Natural killer cell (primary cell): ENCODE results near the gene CDK14. TPM values are rescaled to one million over a fixed set of nuclear protein-coding genes. Genes with fewer than 3 reads are reported as not detected.

ENCODE experiments used
- ATAC-seq, 3 donors: fragments of 150-1000 bp in 2 of 3; fragments of 200-7000 bp in 1 of 3; cut with Tn5 transposase; 1 replicate in 1 of 3; 2 replicates in 2 of 3; pipeline ENCODE4 v1.10.0; 2021; ENCODE audit warnings: mild to moderate bottlenecking in 2 of 3, moderate library complexity in 2 of 3
- DNase-seq, 2 donors: peaks; one replicate each; pipeline versions ENCODE4 v3.0.0 to v3.0.0-alpha.2; 2013 to 2021; ENCODE audit warnings: mixed read lengths in 1 of 2
- H3K27ac ChIP-seq: one replicate; pipeline ENCODE4 v1.5.1; 2013; ENCODE audit warnings: mild to moderate bottlenecking, low read length
- H3K27me3 ChIP-seq: one replicate; pipeline ENCODE4 v1.6.1; 2013; ENCODE audit warnings: low read length; ENCODE audit not compliant: control insufficient read depth, insufficient read depth
- H3K36me3 ChIP-seq: one replicate; pipeline ENCODE4 v1.6.1; 2013; ENCODE audit warnings: low read length; ENCODE audit not compliant: control insufficient read depth, insufficient read depth
- H3K4me1 ChIP-seq: one replicate; pipeline ENCODE4 v1.6.1; 2013; ENCODE audit warnings: low read length; ENCODE audit not compliant: control insufficient read depth, insufficient read depth
- H3K4me3 ChIP-seq: one replicate; pipeline ENCODE4 v1.5.1; 2013; ENCODE audit warnings: low read length
- H3K9me3 ChIP-seq: one replicate; pipeline ENCODE4 v1.6.1; 2013; ENCODE audit warnings: low read length; ENCODE audit not compliant: control insufficient read depth, insufficient read depth
- H3K27ac Mint-ChIP-seq, 2 donors: one replicate each; pipeline ENCODE4 v1.8.0; 2022; ENCODE audit warnings: mild to moderate bottlenecking in 2 of 2, mixed read lengths in 2 of 2, moderate library complexity in 1 of 2
- H3K27me3 Mint-ChIP-seq, 2 donors: one replicate each; pipeline ENCODE4 v1.8.0; 2022; ENCODE audit warnings: low read depth in 2 of 2, mixed read lengths in 2 of 2
- H3K36me3 Mint-ChIP-seq: one replicate; pipeline ENCODE4 v1.8.0; 2022; ENCODE audit warnings: mixed read lengths
- H3K4me1 Mint-ChIP-seq, 2 donors: one replicate each; pipeline ENCODE4 v1.8.0; 2022; ENCODE audit warnings: mixed read lengths in 2 of 2
- H3K4me3 Mint-ChIP-seq: one replicate; pipeline ENCODE4 v1.8.0; 2022; ENCODE audit warnings: mild to moderate bottlenecking, moderate library complexity, mixed read lengths
- H3K9me3 Mint-ChIP-seq, 2 donors: one replicate each; pipeline ENCODE4 v1.8.0; 2022; ENCODE audit warnings: mixed read lengths in 2 of 2
- CTCF ChIP-seq: fragments of 200-600 bp; IDR thresholded peaks from one replicate; pipeline ENCODE4 v1.8.0; 2022; ENCODE audit warnings: antibody characterized with exemption
- WGBS: methylation state at CpG from one replicate; pipeline ENCODE4 v1.1.7; 2013; ENCODE audit warnings: missing lambda C conversion rate; ENCODE audit not compliant: insufficient coverage; 5-methylcytosine and 5-hydroxymethylcytosine counted together
- intact Hi-C: fragments of 100-400 bp; cut with micrococcal nuclease; formaldehyde crosslinking; loops from one replicate; pipeline ENCODE4 v1.14.2; 2022
- total RNA-seq, 4 donors: library from RNA; stranded (reverse); fragments of 120-200 nt in 1 of 4; gene quantifications; one replicate each; pipeline versions ENCODE4 v1.2.3 to v1.2.4, GENCODE V29; 2013 to 2022

The CDK14 gene
- total RNA-seq, 3 donors from 2014 or later (not counting 1 experiment from before 2014, with no cell fraction given): 1.2 to 12.5 (median 1.9) TPM

- Mint-ChIP-seq H3K4me1 (no peaks in the 10 kb centered on the region), H3K27ac (no peak overlapping the region)
- intact Hi-C loops: no loop called here
Observed at GRCh38 chr7:90982228-90982627, 386.1 kb downstream of the CDK14 start.

DNA sequence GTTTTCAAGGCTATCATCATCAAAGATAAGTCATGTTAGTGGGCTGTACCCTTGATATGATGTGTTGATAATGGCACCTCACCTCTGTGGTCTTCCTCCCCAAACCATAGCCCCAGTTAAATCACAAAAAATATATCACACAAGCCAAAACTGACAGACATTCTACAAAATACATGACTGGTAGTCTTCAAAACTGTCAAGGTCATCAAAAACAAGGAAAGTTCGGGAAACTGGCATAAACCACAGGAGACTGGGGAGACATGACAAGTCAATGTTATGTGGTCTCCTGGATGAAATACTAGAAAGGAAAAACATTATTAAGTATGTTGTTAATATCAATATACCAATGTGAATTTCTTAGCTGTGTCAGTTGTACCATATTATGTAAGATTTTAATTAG is 388.6 kb downstream of the CDK14 start:
- ATAC-seq: no peak
- no peak overlapping the region for H3K4me3 Mint-ChIP-seq
- no peak overlapping the region for H3K27ac Mint-ChIP-seq
- no peaks in the 10 kb centered on the region for H3K4me1 Mint-ChIP-seq
- no peak overlapping the region for H3K4me3 ChIP-seq
- no peaks in the 10 kb centered on the region for H3K4me1 ChIP-seq
- no peaks in the 10 kb centered on the region for H3K27me3 ChIP-seq
- TF ChIP-seq CTCF: no peak
- H3K36me3 Mint-ChIP-seq: no peaks in the 10 kb centered on the region
- H3K27ac ChIP-seq: no peak overlapping the region
- intact Hi-C loops: no loop called here
- H3K36me3 ChIP-seq: no peaks in the 10 kb centered on the region
- H3K27me3 Mint-ChIP-seq: no peaks in the 10 kb centered on the region
- peaks cover 7% of the 10 kb centered on the region for H3K9me3 ChIP-seq
- WGBS: 60% methylated on average over 1 of the region's 1 CpG
- no peak for DNase-seq
- H3K9me3 Mint-ChIP-seq: peaks cover 4 to 7% of the 10 kb centered on the region in 2 donors

More at GRCh38 chr7:90982228-90982627, 386.1 kb downstream of the CDK14 start:
- Histone ChIP-seq H3K36me3 (no peaks in the 10 kb centered on the region), H3K27me3 (no peaks in the 10 kb centered on the region), H3K27ac (no peak overlapping the region), H3K9me3 (peaks cover 7% of the 10 kb centered on the region), H3K4me3 (no peak overlapping the region), H3K4me1 (no peaks in the 10 kb centered on the region)
- H3K36me3 Mint-ChIP-seq: no peaks in the 10 kb centered on the region
- ATAC-seq (no peak), DNase-seq (no peak)
- TF ChIP-seq CTCF: no peak
- peaks cover 10 to 13% of the 10 kb centered on the region in 2 donors for H3K9me3 Mint-ChIP-seq
- H3K4me3 Mint-ChIP-seq: no peak overlapping the region
- H3K27me3 Mint-ChIP-seq: no peaks in the 10 kb centered on the region
- WGBS: 93% methylated on average over 2 of the region's 2 CpGs

DNA sequence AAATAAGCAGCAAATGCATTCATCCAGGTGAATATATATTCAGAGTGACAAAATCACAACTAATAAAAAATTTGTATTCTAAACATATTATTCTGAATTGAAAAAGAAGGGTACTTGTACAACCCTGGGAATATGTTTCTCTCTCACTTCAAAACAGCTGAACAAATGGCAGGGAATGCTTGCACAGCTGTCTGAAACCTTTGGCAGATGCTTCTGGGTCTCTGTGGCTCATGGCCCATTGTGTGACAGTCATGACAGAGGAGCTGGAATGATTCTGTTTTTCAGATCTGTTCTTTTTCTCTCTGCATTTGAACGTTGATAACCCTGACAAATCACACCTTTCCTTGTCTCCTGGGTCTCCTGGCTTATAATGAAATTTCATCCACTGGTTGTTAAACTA is 392.4 kb downstream of the CDK14 start:
- Histone ChIP-seq H3K9me3 (no peaks in the 10 kb centered on the region), H3K27ac (no peak overlapping the region), H3K4me3 (no peak overlapping the region), H3K4me1 (no peaks in the 10 kb centered on the region), H3K27me3 (no peaks in the 10 kb centered on the region), H3K36me3 (no peaks in the 10 kb centered on the region)
- H3K27ac Mint-ChIP-seq: no peak overlapping the region
- no peaks in the 10 kb centered on the region for H3K4me1 Mint-ChIP-seq
- intact Hi-C loops: no loop called here
- peaks cover 11 to 13% of the 10 kb centered on the region in 2 donors for H3K9me3 Mint-ChIP-seq
- no peaks in the 10 kb centered on the region for H3K36me3 Mint-ChIP-seq
- no peak for TF ChIP-seq CTCF
- ATAC-seq (no peak), DNase-seq (no peak)
- WGBS: 86% methylated on average over 1 of the region's 1 CpG
- H3K27me3 Mint-ChIP-seq: no peaks in the 10 kb centered on the region
- H3K4me3 Mint-ChIP-seq: no peak overlapping the region

DNA sequence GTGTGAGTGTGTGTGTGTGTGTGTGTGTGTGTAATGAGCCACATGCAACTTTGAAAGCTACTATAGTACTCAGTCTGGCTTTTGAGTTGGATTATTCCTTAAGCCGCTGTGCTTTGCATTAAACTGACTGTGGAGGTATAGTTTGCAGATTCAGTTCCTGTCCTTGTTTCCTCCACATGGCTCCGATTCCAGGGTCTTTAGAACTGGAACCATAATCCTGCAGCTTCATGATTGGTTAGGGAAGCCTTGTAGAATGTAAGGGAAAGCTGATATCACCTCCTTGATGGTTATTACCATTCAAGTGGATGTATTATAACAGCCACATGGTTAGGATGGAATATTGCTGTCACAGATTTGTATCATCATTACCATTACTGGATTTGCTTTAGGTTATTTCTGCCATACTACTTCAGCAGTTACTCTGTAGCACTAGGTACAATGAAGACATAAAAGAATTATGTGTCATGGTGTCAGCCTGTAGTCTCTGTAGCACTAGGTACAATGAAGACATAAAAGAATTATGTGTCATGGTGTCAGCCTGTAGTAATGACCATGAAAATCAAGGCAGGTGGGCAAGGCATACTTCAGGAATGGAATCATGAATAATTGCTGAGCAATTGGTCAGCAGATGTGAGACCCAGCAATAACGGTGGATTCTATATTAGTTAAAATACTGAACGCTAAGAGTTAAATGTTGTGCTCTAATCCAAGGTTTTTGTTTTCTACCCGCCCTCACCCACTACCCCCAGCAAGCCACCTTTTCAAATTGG is 393.1 kb downstream of the CDK14 start:
- intact Hi-C loops: no loop called here
- Mint-ChIP-seq H3K36me3 (no peaks in the 10 kb centered on the region), H3K9me3 (peaks cover 11% of the 10 kb centered on the region in 2 donors), H3K4me3 (no peak overlapping the region), H3K27me3 (no peaks in the 10 kb centered on the region), H3K4me1 (no peaks in the 10 kb centered on the region), H3K27ac (no peak overlapping the region)
- H3K4me1 ChIP-seq: no peaks in the 10 kb centered on the region
- H3K27me3 ChIP-seq: no peaks in the 10 kb centered on the region
- ATAC-seq (no peak), DNase-seq (no peak)
- no peak for TF ChIP-seq CTCF
- no peak overlapping the region for H3K4me3 ChIP-seq
- no peaks in the 10 kb centered on the region for H3K36me3 ChIP-seq
- H3K9me3 ChIP-seq: no peaks in the 10 kb centered on the region
- no peak overlapping the region for H3K27ac ChIP-seq
- 88% methylated on average over 4 of the region's 5 CpGs for WGBS
